IMR-90 (cell line): ENCODE measurements around the gene OGFR. TPM values are rescaled to one million over a fixed set of nuclear protein-coding genes. Genes with fewer than 3 reads are reported as not detected.
A peak's percentile ranks its signal among the peaks of the same experiment; 100 is the strongest.

ENCODE experiments used
- ATAC-seq: fragments of 200-7000 bp; cut with Tn5 transposase; 2 replicates; pipeline ENCODE4 v1.9.1; 2020; ENCODE audit warnings: low read depth, mild to moderate bottlenecking, moderate library complexity
- BruUV-seq: library from RNA; stranded (reverse); fragments of 400-500 nt; replicated peaks from 2 replicates; lab custom pipeline; 2021; lab: Mats Ljungman, UMichigan
- CTCF ChIA-PET: fragments of 300-600 bp; formaldehyde crosslinking; extraction: SDS; loops from one replicate; lab custom pipeline; 2021; ENCODE audit warnings: antibody characterized with exemption; lab: Yijun Ruan, JAX
- POLR2A ChIA-PET: fragments of 300-600 bp; sonication (Branson Sonifier 250); formaldehyde crosslinking; loops from one replicate; lab custom pipeline; 2022; ENCODE audit warnings: antibody characterized with exemption; ENCODE audit not compliant: unreplicated experiment; lab: Charles Lee
- DNase-seq: peaks from one replicate; pipeline ENCODE4 v3.0.0; 2013
- H2AFZ ChIP-seq: replicated peaks from 2 replicates; pipeline ENCODE3; 2013; ENCODE audit warnings: low read length, mild to moderate bottlenecking; ENCODE audit not compliant: poor library complexity
- H2AK5ac ChIP-seq: 2 replicates; pipeline ENCODE4 v1.6.1; 2013; ENCODE audit warnings: low read depth, low read length, inconsistent platforms
- H2AK9ac ChIP-seq: replicated peaks from 2 replicates; pipeline ENCODE3; 2013; ENCODE audit warnings: mild to moderate bottlenecking, low read depth, low read length, moderate library complexity; ENCODE audit not compliant: poor library complexity
- H2BK120ac ChIP-seq: 2 replicates; pipeline ENCODE4 v1.6.1; 2013; ENCODE audit warnings: low read depth, low read length, inconsistent platforms
- H2BK15ac ChIP-seq: 3 replicates; pipeline ENCODE4 v1.6.1; 2013; ENCODE audit warnings: low read depth, low read length, inconsistent platforms
- H2BK20ac ChIP-seq: 2 replicates; pipeline ENCODE4 v1.6.1; 2013; ENCODE audit warnings: low read depth, mild to moderate bottlenecking, inconsistent platforms, low read length, moderate library complexity
- H2BK5ac ChIP-seq: 2 replicates; pipeline ENCODE4 v1.6.1; 2013; ENCODE audit warnings: mild to moderate bottlenecking, low read depth, low read length, inconsistent platforms; ENCODE audit not compliant: poor library complexity, severe bottlenecking
- H3K14ac ChIP-seq: replicated peaks from 2 replicates; pipeline ENCODE4 v1.6.1; 2013; ENCODE audit warnings: low read depth, low read length, inconsistent platforms
- H3K18ac ChIP-seq: 2 replicates; pipeline ENCODE4 v1.6.1; 2013; ENCODE audit warnings: low read depth, low read length, control low read depth
- H3K23ac ChIP-seq: 2 replicates; pipeline ENCODE4 v1.6.1; 2013; ENCODE audit warnings: low read depth, low read length, inconsistent platforms
- H3K27ac ChIP-seq: 2 replicates; pipeline ENCODE4 v1.5.1; 2013; ENCODE audit warnings: mild to moderate bottlenecking, control low read depth, low read length; ENCODE audit not compliant: insufficient read depth
- H3K27me3 ChIP-seq: 2 replicates; pipeline ENCODE4 v1.6.1; 2013; ENCODE audit warnings: low read length; ENCODE audit not compliant: control insufficient read depth, insufficient read depth
- H3K36me3 ChIP-seq: 2 replicates; pipeline ENCODE4 v1.6.1; 2013; ENCODE audit warnings: low read length, mixed read lengths; ENCODE audit not compliant: control insufficient read depth, insufficient read depth
- H3K4ac ChIP-seq: 2 replicates; pipeline ENCODE4 v1.6.1; 2013; ENCODE audit warnings: low read depth, low read length, inconsistent platforms
- H3K4me1 ChIP-seq: 2 replicates; pipeline ENCODE4 v1.6.1; 2013; ENCODE audit warnings: low read length, mixed read lengths; ENCODE audit not compliant: control insufficient read depth, insufficient read depth
- H3K4me2 ChIP-seq: 2 replicates; pipeline ENCODE4 v1.6.1; 2013; ENCODE audit warnings: low read depth, mild to moderate bottlenecking, control low read depth, low read length, moderate library complexity
- H3K4me3 ChIP-seq: 2 replicates; pipeline ENCODE4 v1.5.1; 2013; ENCODE audit warnings: low read depth, mild to moderate bottlenecking, control low read depth, low read length, moderate library complexity; ENCODE audit not compliant: insufficient read depth
- H3K56ac ChIP-seq: 2 replicates; pipeline ENCODE4 v1.6.1; 2013; ENCODE audit warnings: low read length, inconsistent platforms; ENCODE audit not compliant: insufficient read depth; ENCODE audit errors: extremely low read depth
- H3K79me1 ChIP-seq, 2 experiments: 2 replicates each; pipeline ENCODE4 v1.6.1; 2013; ENCODE audit warnings: low read length in 2 of 2, inconsistent platforms in 1 of 2, low read depth in 1 of 2
- H3K9ac ChIP-seq: 2 replicates; pipeline ENCODE4 v1.6.1; 2013; ENCODE audit warnings: low read depth, low read length, control low read depth
- H3K9me1 ChIP-seq: 2 replicates; pipeline ENCODE4 v1.6.1; 2013; ENCODE audit warnings: low read length, inconsistent platforms; ENCODE audit not compliant: insufficient read depth
- H3K9me3 ChIP-seq: 2 replicates; pipeline ENCODE4 v1.6.1; 2013; ENCODE audit warnings: low read length; ENCODE audit not compliant: control insufficient read depth, insufficient read depth
- H4K20me1 ChIP-seq: 2 replicates; pipeline ENCODE4 v1.6.1; 2013; ENCODE audit warnings: low read length, inconsistent platforms; ENCODE audit not compliant: insufficient read depth
- H4K5ac ChIP-seq: 2 replicates; pipeline ENCODE4 v1.6.1; 2013; ENCODE audit warnings: mild to moderate bottlenecking, low read depth, low read length, control low read depth
- H4K8ac ChIP-seq, 2 experiments: 2 replicates each; pipeline ENCODE4 v1.6.1; 2013; ENCODE audit warnings: low read depth in 2 of 2, low read length in 2 of 2, control low read depth in 1 of 2, inconsistent platforms in 1 of 2
- H4K91ac ChIP-seq: 2 replicates; pipeline ENCODE4 v1.6.1; 2013; ENCODE audit warnings: low read depth, low read length, inconsistent platforms; ENCODE audit not compliant: insufficient read depth
- CEBPB ChIP-seq: IDR thresholded peaks from 2 replicates; pipeline ENCODE4 v1.6.1; 2012; ENCODE audit warnings: low read depth, low read length, improper control_type of control experiment
- FOS ChIP-seq: fragments of 150-350 bp; IDR thresholded peaks from 2 replicates; pipeline ENCODE4 v1.6.1; 2016; ENCODE audit warnings: low read depth, low read length
- WGBS, 2 experiments: methylation state at CpG; one replicate each; pipeline versions ENCODE4 v1.1.5 to v1.1.7; 2013; ENCODE audit warnings: missing lambda C conversion rate in 2 of 2; ENCODE audit not compliant: insufficient read length in 1 of 2; ENCODE audit errors: extremely low coverage in 2 of 2; 5-methylcytosine and 5-hydroxymethylcytosine counted together
- dilution Hi-C: fragments of 300-500 bp; cut with HindIII; formaldehyde crosslinking; loops from one replicate; pipeline ENCODE4 v1.14.3; 2018; ENCODE audit warnings: low sequenced_read_pairs; ENCODE audit not compliant: unreplicated experiment
- in situ Hi-C: fragments of 300-500 bp; cut with MboI; formaldehyde crosslinking; loops from 3 replicates; pipeline ENCODE4 v1.14.3; 2019; ENCODE audit warnings: low sequenced_read_pairs, inconsistent platforms, mixed read lengths
- intact Hi-C: fragments of 100-400 bp; cut with micrococcal nuclease; formaldehyde crosslinking; loops from 2 replicates; pipeline ENCODE4 v1.10.0; 2022
- polyA plus RNA-seq, 3 experiments: library from polyadenylated mRNA; depleted of rRNA; stranded (reverse); fragments of >200 nt; gene quantifications; 2 replicates each; pipeline ENCODE4 v1.2.3, GENCODE V29; 2012; ENCODE audit warnings: low replicate concordance in 1 of 3
- total RNA-seq: library from RNA; depleted of rRNA; stranded (reverse); fragments of >200 nt; gene quantifications from 2 replicates; pipeline ENCODE4 v1.2.3, GENCODE V29; 2012

Gene OGFR
- total and polyA plus RNA-seq, 2 of the 4 experiments (the other 2 are of a cell fraction): 22.4 to 30.1 TPM

- BruUV-seq: no TSS peak
- CTCF ChIA-PET: no interaction called here
- peak overlapping the region; percentile 94 for H3K4me2 ChIP-seq
- intact Hi-C loops (loop anchor here (5.0 kb wide), 1 partner anchor 201 kb away; the partner anchor contains the start of gene BHLHE23), in situ Hi-C loops (no loop called here), dilution Hi-C loops (no loop called here)
- peak overlapping the region; percentile 69 for H3K27ac ChIP-seq
- peak; percentile 14; the same call in 1 of the 2 replicates for TF ChIP-seq CEBPB
- TF ChIP-seq FOS: no peak
- no peak overlapping the region for H2BK20ac ChIP-seq
- peak overlapping the region; percentile 34 for H4K5ac ChIP-seq
- WGBS, 2 experiments: 58% methylated on average over 11 of the region's 25 CpGs; no CpG with 5 or more reads in 1 of the 2 experiments
- peak overlapping the region; percentile 32; the same call in 1 of the 2 replicates for H3K56ac ChIP-seq
- H3K4ac ChIP-seq: peak overlapping the region; percentile 79
- no peak overlapping the region for H2BK15ac ChIP-seq
- H2AK9ac ChIP-seq: peak overlapping the region; percentile 98
- peak overlapping the region; percentile 51 for H2AK5ac ChIP-seq
- peak overlapping the region; percentile 77 for H3K9ac ChIP-seq
- H4K8ac ChIP-seq: peak overlapping the region; percentile 3 to 35; a peak in 2 of 4 replicates
- H3K18ac ChIP-seq: no peak overlapping the region; the same call in 1 of the 2 replicates
- peaks cover 38% of the 10 kb centered on the region for H3K36me3 ChIP-seq
- peaks cover 46% of the 10 kb centered on the region for H4K20me1 ChIP-seq
- peak overlapping the region; percentile 68 for H3K23ac ChIP-seq
- peak overlapping the region; percentile 81 for H3K14ac ChIP-seq
- no peak for DNase-seq
- H3K9me1 ChIP-seq: no peaks in the 10 kb centered on the region
- peak overlapping the region; percentile 82 for H2AFZ ChIP-seq
- peak overlapping the region; percentile 34 for H4K91ac ChIP-seq
- H2BK120ac ChIP-seq: 0 out of 2 replicates have a peak overlapping the region, but pooled peaks have one; percentile 8
- POLR2A ChIA-PET: no interaction called here
- H3K4me1 ChIP-seq: peaks cover 10% of the 10 kb centered on the region
- peak overlapping the region; percentile 68 for H2BK5ac ChIP-seq
- H3K79me1 ChIP-seq: peaks cover 19 to 45% of the 10 kb centered on the region in 2 experiments
- ATAC-seq: peak; percentile 26
- no peaks in the 10 kb centered on the region for H3K27me3 ChIP-seq
- peak overlapping the region; percentile 100 for H3K4me3 ChIP-seq
- no peaks in the 10 kb centered on the region for H3K9me3 ChIP-seq
These were observed 1.2 kb downstream of the OGFR start for GRCh38 chr20:62805711-62806382.
